CD4-positive, CD25-positive, alpha-beta regulatory T cell (primary cell): ENCODE results near the gene ZFPM1. TPM values are rescaled to one million over a fixed set of nuclear protein-coding genes. Genes with fewer than 3 reads are reported as not detected.
A peak's percentile ranks its signal among the peaks of the same experiment; 100 is the strongest.

Source experiments
- ATAC-seq, 2 donors: fragments of 150-1000 bp; cut with Tn5 transposase; one replicate each; pipeline ENCODE4 v1.10.0; 2021; ENCODE audit warnings: low read depth in 2 of 2, moderate number of reproducible peaks in 2 of 2, moderate library complexity in 1 of 2
- DNase-seq, 3 donors: peaks; one replicate each; pipeline versions ENCODE4 v3.0.0 to v3.0.0-alpha.2; 2012 to 2022; ENCODE audit warnings: mixed read lengths in 1 of 3
- H3K27ac ChIP-seq: one replicate; pipeline ENCODE4 v1.7.0; 2013; ENCODE audit warnings: mild to moderate bottlenecking, low read length; ENCODE audit not compliant: insufficient read depth, poor library complexity, severe bottlenecking
- H3K27me3 ChIP-seq: one replicate; pipeline ENCODE4 v1.7.0; 2013; ENCODE audit warnings: low read length; ENCODE audit not compliant: control insufficient read depth, insufficient read depth
- H3K36me3 ChIP-seq: one replicate; pipeline ENCODE4 v1.7.0; 2013; ENCODE audit warnings: mild to moderate bottlenecking, low read length, moderate library complexity; ENCODE audit not compliant: control insufficient read depth, insufficient read depth
- H3K4me1 ChIP-seq: 2 replicates; pipeline ENCODE4 v1.7.0; 2013; ENCODE audit warnings: mild to moderate bottlenecking, low read length; ENCODE audit not compliant: insufficient read depth, control insufficient read depth, poor library complexity, severe bottlenecking
- H3K4me3 ChIP-seq: one replicate; pipeline ENCODE4 v1.7.0; 2013; ENCODE audit warnings: low read depth, mild to moderate bottlenecking, low read length, moderate library complexity
- H3K9me3 ChIP-seq, 2 experiments: 1 replicate in 1 of 2; 2 replicates in 1 of 2; pipeline ENCODE4 v1.7.0; 2013; ENCODE audit warnings: low read length in 2 of 2, mild to moderate bottlenecking in 1 of 2, moderate library complexity in 1 of 2; ENCODE audit not compliant: control insufficient read depth in 2 of 2
- H3K27ac Mint-ChIP-seq, 3 donors: one replicate each; pipeline ENCODE4 v1.8.0; 2020 to 2022; ENCODE audit warnings: mild to moderate bottlenecking in 3 of 3, mixed read lengths in 3 of 3, moderate library complexity in 2 of 3
- H3K27me3 Mint-ChIP-seq: one replicate; pipeline ENCODE4 v1.8.0; 2022; ENCODE audit warnings: mild to moderate bottlenecking, mixed read lengths
- H3K36me3 Mint-ChIP-seq: one replicate; pipeline ENCODE4 v1.8.0; 2020; ENCODE audit warnings: mixed read lengths
- H3K4me1 Mint-ChIP-seq, 4 donors: one replicate each; pipeline ENCODE4 v1.8.0; 2020 to 2022; ENCODE audit warnings: mixed read lengths in 4 of 4, mild to moderate bottlenecking in 1 of 4
- H3K4me3 Mint-ChIP-seq, 4 donors: one replicate each; pipeline ENCODE4 v1.8.0; 2020 to 2022; ENCODE audit warnings: mild to moderate bottlenecking in 4 of 4, mixed read lengths in 4 of 4, moderate library complexity in 3 of 4
- H3K9me3 Mint-ChIP-seq, 7 donors: one replicate each; pipeline ENCODE4 v1.8.0; 2020 to 2022; ENCODE audit warnings: mixed read lengths in 7 of 7, mild to moderate bottlenecking in 3 of 7, moderate library complexity in 2 of 7
- polyA plus RNA-seq, 4 donors: library from polyadenylated mRNA; unstranded; fragments of 300-500 nt; fragmentation: Illumina TruSeq; gene quantifications; one replicate each; pipeline ENCODE4 v1.2.3, GENCODE V29; 2021
- total RNA-seq: library from RNA; stranded (reverse); gene quantifications from one replicate; pipeline ENCODE4 v1.2.3, GENCODE V29; 2022

ZFPM1 gene
- total and polyA plus RNA-seq, 5 donors from 2014 or later = 0.07 to 30.2 (median 0.16) TPM

DNA sequence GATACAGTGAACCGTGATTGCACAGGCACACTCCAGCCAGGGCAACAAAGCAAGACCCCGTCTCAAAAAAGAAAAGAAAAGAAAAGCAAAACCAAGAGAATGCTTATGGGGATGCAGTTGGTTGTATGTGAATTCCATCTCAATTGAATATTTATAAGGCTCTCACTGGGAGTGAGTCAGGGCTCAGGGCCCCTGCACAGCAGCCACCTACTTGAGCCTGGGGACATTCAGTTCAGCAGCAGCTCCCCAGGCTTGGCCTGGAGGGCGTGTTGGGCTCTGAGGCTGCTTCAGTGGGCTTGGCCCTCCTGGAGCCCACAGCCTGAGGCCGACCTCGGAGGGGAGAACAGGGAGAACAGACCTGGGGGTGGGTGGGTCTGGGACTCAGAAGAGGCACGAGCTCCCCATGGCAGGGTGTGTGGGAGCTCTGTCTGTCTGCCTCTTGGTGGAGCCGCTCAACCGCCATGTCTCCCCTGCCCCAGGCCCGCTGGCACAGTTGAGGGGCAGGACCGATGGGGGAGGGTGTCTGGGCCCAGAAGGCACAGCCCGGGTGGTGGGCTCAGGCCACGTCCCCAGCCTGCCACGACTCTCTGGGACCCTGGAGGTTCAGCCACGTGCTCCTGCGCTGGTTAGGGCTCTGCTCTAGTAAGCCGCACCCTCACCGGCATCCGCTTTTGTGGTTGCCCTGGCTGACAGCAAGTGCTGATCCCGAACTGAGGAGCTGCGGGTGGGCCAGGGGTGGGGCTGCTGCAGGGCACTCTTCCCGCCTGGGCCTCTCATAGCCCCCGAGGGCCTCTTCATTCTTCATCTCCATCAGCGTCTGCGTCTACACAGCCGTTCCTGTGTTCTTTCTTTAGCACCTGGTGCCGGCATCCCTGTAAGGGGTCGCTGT is 24.8 kb downstream of the ZFPM1 start:
- DNase-seq (peak in 1 of 3 donors; percentile 72), ATAC-seq (peak; percentile 46 to 49)
- H3K27ac Mint-ChIP-seq = peak overlapping the region in 2 of 3 donors; percentile 89 to 91
- no peaks in the 10 kb centered on the region for H3K36me3 ChIP-seq
- peaks cover 4% of the 10 kb centered on the region for H3K27me3 Mint-ChIP-seq
- H3K4me1 ChIP-seq = peaks cover 41% of the 10 kb centered on the region
- peaks cover 0 to 2% (median 0%) of the 10 kb centered on the region in 7 donors for H3K9me3 Mint-ChIP-seq
- H3K4me3 ChIP-seq = no peak overlapping the region
- H3K4me3 Mint-ChIP-seq = peak overlapping the region; percentile 55 to 89 (median 81)
- H3K27ac ChIP-seq = peak overlapping the region; percentile 61
- no peaks in the 10 kb centered on the region for H3K36me3 Mint-ChIP-seq
- H3K4me1 Mint-ChIP-seq = peaks cover 0 to 48% (median 28%) of the 10 kb centered on the region in 4 donors
- H3K9me3 ChIP-seq = no peaks in the 10 kb centered on the region
- H3K27me3 ChIP-seq = no peaks in the 10 kb centered on the region

DNA sequence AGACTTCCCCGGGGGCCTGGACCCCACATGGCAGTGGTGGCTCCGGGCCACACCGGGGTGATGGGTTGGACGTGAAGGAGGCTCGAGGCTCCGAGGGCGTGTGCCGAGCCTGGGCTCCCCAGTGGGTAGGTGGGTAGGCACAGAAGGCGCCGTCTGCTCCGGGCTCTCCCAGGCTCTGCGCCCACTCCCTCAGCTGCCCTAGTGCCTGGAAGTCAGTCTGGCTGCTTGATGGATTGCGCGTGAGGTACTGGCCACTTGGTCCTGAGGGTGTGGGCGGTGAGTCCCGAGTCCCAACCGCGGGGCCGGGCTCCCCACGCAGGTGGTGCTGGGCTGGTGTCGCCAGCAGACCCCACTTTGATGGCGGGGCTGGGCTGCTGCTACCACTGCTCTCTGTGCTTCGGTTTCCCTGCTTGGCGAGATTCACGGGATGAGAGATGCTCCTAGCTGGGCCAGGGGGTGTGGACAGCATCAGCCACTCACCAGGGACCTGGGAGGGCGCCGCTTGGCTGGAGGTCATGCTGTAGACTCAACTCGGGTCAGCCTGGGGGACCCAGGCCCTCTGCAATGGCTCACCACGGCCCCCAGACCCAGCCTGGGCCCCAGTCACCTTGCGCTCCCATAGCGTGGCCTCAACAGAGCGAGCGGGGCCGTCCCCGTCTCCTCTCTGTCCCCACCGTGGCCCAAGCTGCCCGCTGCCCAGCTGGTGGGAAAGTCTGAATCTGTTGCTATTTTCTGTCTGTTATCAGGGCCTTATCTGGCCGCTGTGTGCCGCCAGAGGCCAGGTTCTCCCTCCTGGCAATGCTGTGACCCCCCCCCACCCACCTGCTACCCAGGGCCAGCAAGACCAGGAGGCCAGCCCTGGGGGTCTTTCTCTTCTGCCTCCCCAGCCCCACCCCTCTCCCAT is 26.1 kb downstream of the ZFPM1 start:
- H3K9me3 Mint-ChIP-seq = peaks cover 0 to 2% (median 0%) of the 10 kb centered on the region in 7 donors
- ATAC-seq (peak in 1 of 2 donors; percentile 5), DNase-seq (no peak)
- Histone ChIP-seq H3K36me3 (no peaks in the 10 kb centered on the region), H3K27me3 (no peaks in the 10 kb centered on the region), H3K4me3 (no peak overlapping the region), H3K27ac (peak overlapping the region; percentile 61), H3K4me1 (peaks cover 41% of the 10 kb centered on the region), H3K9me3 (no peaks in the 10 kb centered on the region)
- H3K4me1 Mint-ChIP-seq = peaks cover 0 to 52% (median 28%) of the 10 kb centered on the region in 4 donors
- peak overlapping the region in 2 of 3 donors; percentile 74 to 91 for H3K27ac Mint-ChIP-seq
- H3K36me3 Mint-ChIP-seq = no peaks in the 10 kb centered on the region
- H3K27me3 Mint-ChIP-seq = peaks cover 4% of the 10 kb centered on the region
- peak overlapping the region in 3 of 4 donors; percentile 39 to 86 (median 54) for H3K4me3 Mint-ChIP-seq

DNA sequence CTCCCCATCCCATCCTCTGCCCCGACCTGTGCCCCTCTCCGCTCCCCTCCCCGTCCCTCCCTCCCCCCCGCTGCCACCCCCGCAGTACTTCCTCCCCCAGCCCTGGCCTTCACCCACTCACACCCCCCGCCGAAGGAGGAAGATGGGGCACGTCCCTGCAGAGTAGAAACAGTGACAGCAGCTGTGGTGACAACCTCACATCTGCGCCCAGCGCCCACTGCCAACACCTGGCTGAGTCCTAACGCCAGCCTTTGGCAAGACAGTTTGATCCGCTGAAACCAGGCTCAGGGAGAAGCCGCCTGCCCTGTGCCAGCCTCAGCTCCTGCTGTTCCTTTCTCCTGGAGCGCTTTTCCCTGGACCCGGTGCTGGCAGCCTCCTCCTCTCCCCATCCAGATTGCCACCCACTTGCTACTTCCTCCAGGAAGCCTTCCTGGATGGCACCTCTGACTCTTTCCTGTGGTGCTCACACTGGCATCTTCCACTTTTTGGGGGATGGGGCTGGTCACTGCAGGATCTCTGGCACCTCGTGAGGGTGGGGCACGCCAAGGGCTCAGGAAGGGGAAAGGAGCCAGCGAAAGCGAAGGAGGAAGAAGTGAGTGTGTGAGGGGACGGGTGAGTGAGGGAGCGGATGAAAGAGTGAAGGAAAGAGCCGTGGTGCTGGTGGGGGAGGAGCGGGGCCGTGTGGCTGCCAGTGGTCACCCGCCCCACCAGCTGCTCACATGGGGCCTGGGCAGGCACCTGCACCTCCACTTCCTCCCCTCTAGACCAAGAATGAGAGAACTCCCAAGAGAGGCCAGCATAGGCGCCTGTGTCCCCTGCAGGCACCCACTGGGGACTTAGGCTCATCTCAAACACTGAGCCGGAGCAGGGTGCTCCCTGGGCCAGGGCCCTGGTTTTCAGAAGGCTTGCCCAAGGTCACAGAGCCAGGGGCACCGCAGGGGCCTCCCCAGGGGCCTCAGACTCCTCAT is 27.0 kb downstream of the ZFPM1 start:
- Histone ChIP-seq H3K4me3 (no peak overlapping the region), H3K9me3 (no peaks in the 10 kb centered on the region), H3K27ac (peak overlapping the region; percentile 52), H3K4me1 (peaks cover 41% of the 10 kb centered on the region), H3K36me3 (no peaks in the 10 kb centered on the region), H3K27me3 (no peaks in the 10 kb centered on the region)
- peak in 2 of 3 donors; percentile 55 to 71 for DNase-seq
- H3K9me3 Mint-ChIP-seq = peaks cover 0 to 2% (median 0%) of the 10 kb centered on the region in 7 donors
- peak overlapping the region; percentile 38 to 78 (median 74) for H3K27ac Mint-ChIP-seq
- peak overlapping the region in 3 of 4 donors; percentile 62 to 83 (median 73) for H3K4me3 Mint-ChIP-seq
- peaks cover 4% of the 10 kb centered on the region for H3K27me3 Mint-ChIP-seq
- H3K4me1 Mint-ChIP-seq = peaks cover 0 to 49% (median 27%) of the 10 kb centered on the region in 4 donors
- ATAC-seq = peak; percentile 67 to 77
- no peaks in the 10 kb centered on the region for H3K36me3 Mint-ChIP-seq

- H3K4me1 ChIP-seq = peaks cover 41% of the 10 kb centered on the region
- Mint-ChIP-seq H3K4me3 (no peak overlapping the region), H3K27ac (no peak overlapping the region)
Observed at GRCh38 chr16:88480829-88481228, 27.7 kb downstream of the ZFPM1 start.

DNA sequence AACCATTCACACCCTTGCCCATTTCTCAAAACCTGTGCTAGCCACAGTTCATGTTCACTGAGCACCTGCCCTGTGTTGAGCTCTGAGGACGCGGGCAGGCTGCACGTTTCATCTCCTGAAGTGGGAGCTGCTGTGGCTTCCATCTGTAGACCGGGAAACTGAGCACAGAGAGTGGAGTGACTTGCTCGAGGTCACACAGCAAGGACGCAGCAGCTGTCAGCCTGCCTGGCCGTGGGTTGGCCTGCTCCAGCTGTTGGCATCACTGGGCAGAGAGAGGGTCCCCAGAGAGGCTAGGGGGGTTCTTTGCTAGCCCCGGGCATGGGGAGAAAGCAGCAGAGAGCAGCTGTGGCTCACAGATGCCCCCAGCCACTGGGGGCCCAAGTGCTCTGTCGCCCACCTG is 28.8 kb downstream of the ZFPM1 start:
- Histone ChIP-seq H3K9me3 (no peaks in the 10 kb centered on the region), H3K27me3 (no peaks in the 10 kb centered on the region), H3K27ac (no peak overlapping the region), H3K36me3 (no peaks in the 10 kb centered on the region), H3K4me1 (peaks cover 41% of the 10 kb centered on the region), H3K4me3 (no peak overlapping the region)
- Mint-ChIP-seq H3K27me3 (peaks cover 4% of the 10 kb centered on the region), H3K4me1 (peaks cover 0 to 45% (median 22%) of the 10 kb centered on the region in 4 donors), H3K4me3 (peak overlapping the region in 1 of 4 donors; percentile 47), H3K27ac (peak overlapping the region in 1 of 3 donors; percentile 71), H3K36me3 (no peaks in the 10 kb centered on the region), H3K9me3 (peaks cover 0 to 5% (median 0%) of the 10 kb centered on the region in 7 donors)
- DNase-seq (no peak), ATAC-seq (no peak)

More at GRCh38 chr16:88480829-88481228, 27.7 kb downstream of the ZFPM1 start:
- no peak overlapping the region for H3K27ac ChIP-seq
- H3K36me3 ChIP-seq = no peaks in the 10 kb centered on the region
- Mint-ChIP-seq H3K9me3 (peaks cover 0 to 2% (median 0%) of the 10 kb centered on the region in 7 donors), H3K4me1 (peaks cover 0 to 49% (median 27%) of the 10 kb centered on the region in 4 donors), H3K36me3 (no peaks in the 10 kb centered on the region), H3K27me3 (peaks cover 4% of the 10 kb centered on the region)
- DNase-seq = no peak
- no peak overlapping the region for H3K4me3 ChIP-seq
- H3K27me3 ChIP-seq = no peaks in the 10 kb centered on the region
- no peak for ATAC-seq
- H3K9me3 ChIP-seq = no peaks in the 10 kb centered on the region

DNA sequence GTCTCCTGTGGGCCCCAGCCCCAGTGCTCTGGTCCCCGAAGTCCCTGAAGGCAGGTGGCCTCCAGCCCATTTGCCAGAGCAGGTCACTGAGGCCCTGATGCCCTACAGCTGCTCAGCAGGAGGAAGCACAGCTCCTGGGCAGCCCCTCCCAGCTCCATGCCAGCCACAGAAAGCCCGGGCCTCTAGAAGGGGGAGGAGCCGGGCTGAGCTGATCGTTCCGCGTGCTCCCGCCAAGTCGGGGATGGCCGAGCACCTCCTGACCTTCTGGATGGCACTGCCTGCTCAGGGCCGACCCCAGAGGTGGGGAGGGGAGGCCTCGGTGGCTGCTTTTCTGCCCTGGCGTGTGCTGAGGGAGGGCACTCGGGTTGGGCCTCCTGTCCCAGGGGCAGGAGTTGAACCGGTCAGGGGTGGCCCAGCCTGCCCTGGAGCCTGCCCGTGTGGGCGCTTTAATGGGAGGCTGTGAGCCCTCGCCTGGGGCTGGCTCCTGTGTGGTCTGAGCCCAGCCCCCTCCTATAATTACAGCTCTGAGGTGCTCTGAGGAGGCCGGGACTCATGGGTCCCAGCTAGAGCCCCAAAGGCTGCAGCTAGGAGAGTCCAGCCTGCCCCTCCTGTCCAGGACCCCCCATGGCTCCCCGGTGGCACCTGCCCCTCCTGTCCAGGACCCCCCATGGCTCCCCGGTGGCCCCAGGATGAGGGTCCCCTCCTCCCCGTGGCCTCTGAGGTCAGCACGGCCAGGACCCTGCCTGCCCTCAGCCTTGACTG is 29.7 kb downstream of the ZFPM1 start:
- H3K4me3 Mint-ChIP-seq = no peak overlapping the region

More for the DNA sequence above, 29.7 kb downstream of the ZFPM1 start:
- Mint-ChIP-seq H3K36me3 (no peaks in the 10 kb centered on the region), H3K4me1 (peaks cover 0 to 35% (median 13%) of the 10 kb centered on the region in 4 donors), H3K27ac (peak overlapping the region in 1 of 3 donors; percentile 63), H3K9me3 (peaks cover 0 to 5% (median 0%) of the 10 kb centered on the region in 7 donors), H3K27me3 (peaks cover 4% of the 10 kb centered on the region)
- Histone ChIP-seq H3K4me3 (no peak overlapping the region), H3K27me3 (no peaks in the 10 kb centered on the region), H3K27ac (no peak overlapping the region), H3K36me3 (no peaks in the 10 kb centered on the region), H3K4me1 (peaks cover 32% of the 10 kb centered on the region), H3K9me3 (no peaks in the 10 kb centered on the region)
- no peak for ATAC-seq
- no peak for DNase-seq
